Endothelial cell of umbilical vein (primary cell): ENCODE results near the gene FOXB1. TPM values are rescaled to one million over a fixed set of nuclear protein-coding genes. Genes with fewer than 3 reads are reported as not detected.

Experiments used
- BruUV-seq: library from RNA; stranded (reverse); fragments of 400-500 nt; replicated peaks from 2 replicates; lab custom pipeline; 2021; lab: Mats Ljungman, UMichigan
- CTCF ChIA-PET: fragments of 300-600, 350-600 bp; sonication (Branson Sonifier 250); formaldehyde crosslinking; loops from one replicate; lab custom pipeline; 2021; ENCODE audit warnings: antibody characterized with exemption, inconsistent platforms; lab: Charles Lee
- POLR2A ChIA-PET: fragments of 300-600, 350-600 bp; sonication (Branson Sonifier 250); formaldehyde crosslinking; loops from one replicate; lab custom pipeline; 2021; ENCODE audit warnings: antibody characterized with exemption, inconsistent platforms; lab: Charles Lee
- DNase-seq: peaks from one replicate; pipeline ENCODE4 v3.0.0-alpha.2; 2011; ENCODE audit warnings: low read depth, low spot score
- FAIRE-seq: peaks from 2 replicates; lab custom pipeline; 2011; peaks lifted over from hg19 to GRCh38; lab: Jason Lieb, UNC
- H2AFZ ChIP-seq: 2 replicates; pipeline ENCODE4 v1.6.0; 2012; ENCODE audit warnings: low read depth, low read length, control low read depth, inconsistent platforms
- H3K27ac ChIP-seq: 2 replicates; pipeline ENCODE4 v1.5.1; 2011; ENCODE audit warnings: low read depth, mild to moderate bottlenecking, control low read depth, low read length, moderate library complexity; ENCODE audit not compliant: insufficient read depth
- H3K27me3 ChIP-seq, 2 experiments: 2 replicates each; pipeline versions ENCODE4 v1.6.0 to v1.6.1; 2011; ENCODE audit warnings: low read length in 2 of 2, mixed read lengths in 1 of 2; ENCODE audit not compliant: control insufficient read depth in 2 of 2, insufficient read depth in 2 of 2
- H3K36me3 ChIP-seq, 2 experiments: 2 replicates in 1 of 2; 3 replicates in 1 of 2; pipeline ENCODE4 v1.5.1; 2011; ENCODE audit warnings: low read length in 2 of 2, mild to moderate bottlenecking in 1 of 2, moderate library complexity in 1 of 2; ENCODE audit not compliant: control insufficient read depth in 2 of 2, insufficient read depth in 2 of 2; ENCODE audit errors: extremely low read depth in 1 of 2
- H3K4me1 ChIP-seq: 3 replicates; pipeline ENCODE4 v1.5.1; 2011; ENCODE audit warnings: mild to moderate bottlenecking, low read length; ENCODE audit not compliant: control insufficient read depth, insufficient read depth; ENCODE audit errors: extremely low read depth
- H3K4me2 ChIP-seq: 2 replicates; pipeline ENCODE4 v1.6.1; 2011; ENCODE audit warnings: low read length, control low read depth, mixed read lengths; ENCODE audit not compliant: insufficient read depth
- H3K4me3 ChIP-seq, 3 experiments: fragments of 200-600 bp in 1 of 3; sonication (generic), shearing (Covaris generic) in 1 of 3; replicated peaks in 1 of 3; 2 replicates each; pipeline ENCODE4 v1.5.1; 2011 to 2016; ENCODE audit warnings: control low read depth in 3 of 3, low read length in 3 of 3, mild to moderate bottlenecking in 2 of 3, inconsistent platforms in 1 of 3, low read depth in 1 of 3, moderate library complexity in 1 of 3; ENCODE audit not compliant: insufficient read depth in 1 of 3
- H3K79me2 ChIP-seq: 2 replicates; pipeline ENCODE4 v1.6.0; 2012; ENCODE audit warnings: low read length, inconsistent platforms; ENCODE audit not compliant: control insufficient read depth, insufficient read depth
- H3K9ac ChIP-seq: replicated peaks from 2 replicates; pipeline ENCODE3; 2011; ENCODE audit warnings: low read length, control low read depth; ENCODE audit not compliant: insufficient read depth; ENCODE audit errors: extremely low read depth
- H3K9me1 ChIP-seq: replicated peaks from 3 replicates; pipeline ENCODE4 v1.6.0; 2011; ENCODE audit warnings: mild to moderate bottlenecking, low read length; ENCODE audit not compliant: control insufficient read depth, insufficient read depth; ENCODE audit errors: extremely low read depth
- H3K9me3 ChIP-seq: replicated peaks from 2 replicates; pipeline ENCODE4 v1.5.1; 2012; ENCODE audit warnings: low read length, inconsistent platforms; ENCODE audit not compliant: control insufficient read depth, insufficient read depth
- H4K20me1 ChIP-seq: replicated peaks from 2 replicates; pipeline ENCODE3; 2011; ENCODE audit warnings: mild to moderate bottlenecking, low read length; ENCODE audit not compliant: control insufficient read depth, insufficient read depth; ENCODE audit errors: extremely low read depth
- CTCF ChIP-seq, 2 donors: IDR thresholded peaks; 1 replicate in 1 of 2; 2 replicates in 1 of 2; pipeline ENCODE4 v1.5.1; 2011; ENCODE audit warnings: low read length in 2 of 2, mild to moderate bottlenecking in 2 of 2, moderate library complexity in 2 of 2, control low read depth in 1 of 2, inconsistent platforms in 1 of 2, low read depth in 1 of 2; ENCODE audit not compliant: insufficient read depth in 1 of 2; ENCODE audit errors: extremely low read depth in 1 of 2
- FOS ChIP-seq: IDR thresholded peaks from 2 replicates; pipeline ENCODE4 v1.6.1; 2011; ENCODE audit warnings: mild to moderate bottlenecking, low read length, moderate library complexity, borderline replicate concordance; ENCODE audit not compliant: insufficient read depth
- JUN ChIP-seq: IDR thresholded peaks from 2 replicates; pipeline ENCODE4 v1.6.1; 2011; ENCODE audit warnings: borderline replicate concordance, low read depth; ENCODE audit not compliant: insufficient read length, insufficient read depth
- MAX ChIP-seq: IDR thresholded peaks from 2 replicates; pipeline ENCODE4 v1.6.1; 2011; ENCODE audit not compliant: insufficient read depth, insufficient read length
- MYC ChIP-seq: IDR thresholded peaks from one replicate; pipeline ENCODE4 v1.6.1; 2011; ENCODE audit warnings: mild to moderate bottlenecking, low read depth, low read length
- POLR2A ChIP-seq: IDR thresholded peaks from 2 replicates; pipeline ENCODE4 v1.6.1; 2012; ENCODE audit warnings: low read depth, mild to moderate bottlenecking, control low read depth, low read length
- POLR2AphosphoS5 ChIP-seq: IDR thresholded peaks from 2 replicates; pipeline ENCODE4 v1.6.1; 2012; ENCODE audit warnings: low read depth, mild to moderate bottlenecking, control low read depth, low read length, moderate library complexity; ENCODE audit not compliant: insufficient read depth
- dilution Hi-C: fragments of 300-500 bp; cut with MboI; formaldehyde crosslinking; loops from one replicate; pipeline ENCODE4 v1.15.0; 2019; ENCODE audit warnings: low sequenced_read_pairs; ENCODE audit not compliant: extremely low pct_ligation_motif_present
- intact Hi-C: fragments of 100-400 bp; cut with micrococcal nuclease; formaldehyde crosslinking; loops from one replicate; pipeline ENCODE4 v1.10.0; 2022
- polyA plus RNA-seq, 4 experiments: library from polyadenylated mRNA; depleted of rRNA in 3 of 4; stranded (reverse) in 3 of 4; unstranded in 1 of 4; fragments of >200 nt; gene quantifications; 2 replicates each; pipeline versions ENCODE4 v1.2.1 to v1.2.3, GENCODE V29; 2011 to 2012; ENCODE audit warnings: missing spikeins in 1 of 4
- total RNA-seq: library from RNA; stranded (reverse); gene quantifications from 2 replicates; pipeline ENCODE4 v1.2.3, GENCODE V29; 2021

FOXB1 gene
- total and polyA plus RNA-seq, 2 donors (not counting 3 experiments of a cell fraction or from before 2014, with no cell fraction given), result not detected

- Histone ChIP-seq H3K4me2 (no peak overlapping the region), H4K20me1 (no peaks in the 10 kb centered on the region), H3K9me1 (no peaks in the 10 kb centered on the region), H3K36me3 (no peaks in the 10 kb centered on the region), H3K27me3 (peaks cover 96 to 99% of the 10 kb centered on the region in 2 experiments), H3K9ac (no peak overlapping the region), H2AFZ (no peak overlapping the region), H3K79me2 (no peaks in the 10 kb centered on the region), H3K4me1 (no peaks in the 10 kb centered on the region), H3K9me3 (no peaks in the 10 kb centered on the region), H3K27ac (no peak overlapping the region), H3K4me3 (no peak overlapping the region)
- TF ChIP-seq POLR2A, result no peak
- no peak for TF ChIP-seq POLR2AphosphoS5
- no peak for TF ChIP-seq MAX
- TF ChIP-seq MYC, result no peak
- no peak for TF ChIP-seq CTCF (IDR thresholded peaks at IDR 0.05; ENCODE audit: extremely low read depth in 1 of 2, insufficient read depth in 1 of 2, low read depth in 1 of 2, low read length in 2 of 2)
- no peak for TF ChIP-seq FOS
- TF ChIP-seq JUN, result no peak
- dilution Hi-C loops (no loop called here), intact Hi-C loops (loop anchor here (10.0 kb wide), 1 partner anchor 326 kb away; no protein-coding TSS in a partner anchor)
- ChIA-PET CTCF (no interaction called here), POLR2A (no interaction called here)
- BruUV-seq, result no TSS peak
- FAIRE-seq, result no peak
- DNase-seq, result no peak
Measured at GRCh38 chr15:59998305-59998949, 5.7 kb upstream of the FOXB1 start.
